Coronary artery (tissue), 2 donors: Measurements from ENCODE around the gene LGALSL.

Source experiments
- DNase-seq: peaks from one replicate; pipeline ENCODE4 v3.0.0-alpha.2; 2017; ENCODE audit warnings: low spot score
- H3K27ac ChIP-seq, 2 donors: fragments of 200-600 bp; sonication (generic); one replicate each; pipeline ENCODE4 v1.5.1; 2016 to 2019
- H3K4me3 ChIP-seq: fragments of 200-600 bp; sonication (generic); 2 replicates; pipeline ENCODE4 v1.5.1; 2016; ENCODE audit warnings: mild to moderate bottlenecking, moderate library complexity
- TF ChIP-seq, protein P1 (sequence below): fragments of 200-600 bp; sonication (generic); IDR thresholded peaks from one replicate; pipeline ENCODE4 v1.5.1; 2019; ENCODE audit warnings: antibody characterized with exemption

LGALSL gene

DNA sequence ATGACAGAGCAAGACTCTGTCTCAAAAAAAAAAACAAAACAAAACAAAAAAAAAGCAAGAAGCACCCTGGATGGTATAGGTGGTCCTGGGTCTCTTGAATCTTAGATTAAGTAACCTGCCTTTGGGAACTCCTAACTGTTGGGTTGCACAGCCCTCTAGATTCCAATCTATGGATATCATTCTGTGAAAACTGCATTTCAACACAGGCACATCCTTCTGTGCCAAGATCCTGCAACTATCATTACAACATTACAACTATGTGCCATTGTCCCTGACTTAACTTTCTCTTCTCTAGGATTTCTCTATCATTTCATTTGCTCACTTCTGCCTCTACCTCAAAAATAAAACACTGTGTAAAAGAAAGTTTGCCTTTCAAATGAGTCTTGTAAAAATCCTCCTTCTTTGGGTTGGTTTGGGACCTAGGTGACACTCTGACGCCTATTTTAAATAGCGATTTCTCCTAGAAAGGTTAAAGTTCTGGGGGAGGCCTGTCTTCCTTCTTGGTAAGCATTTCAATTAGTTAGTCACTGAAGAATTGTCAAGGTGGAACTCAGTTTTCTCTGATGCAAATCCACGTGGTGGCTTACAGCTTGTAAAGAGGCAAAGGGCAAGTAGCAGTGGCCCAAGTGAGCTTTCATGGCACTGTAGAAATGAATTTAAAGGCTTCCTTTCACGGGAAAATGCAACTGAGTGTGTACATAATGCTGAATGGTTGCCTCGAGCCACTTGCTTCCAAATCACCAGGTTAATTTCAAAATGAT is 9.2 kb downstream of the LGALSL start:
- Histone ChIP-seq H3K27ac (no peak overlapping the region), H3K4me3 (no peak overlapping the region)
- no peak for DNase-seq
- TF ChIP-seq, protein P1, sequence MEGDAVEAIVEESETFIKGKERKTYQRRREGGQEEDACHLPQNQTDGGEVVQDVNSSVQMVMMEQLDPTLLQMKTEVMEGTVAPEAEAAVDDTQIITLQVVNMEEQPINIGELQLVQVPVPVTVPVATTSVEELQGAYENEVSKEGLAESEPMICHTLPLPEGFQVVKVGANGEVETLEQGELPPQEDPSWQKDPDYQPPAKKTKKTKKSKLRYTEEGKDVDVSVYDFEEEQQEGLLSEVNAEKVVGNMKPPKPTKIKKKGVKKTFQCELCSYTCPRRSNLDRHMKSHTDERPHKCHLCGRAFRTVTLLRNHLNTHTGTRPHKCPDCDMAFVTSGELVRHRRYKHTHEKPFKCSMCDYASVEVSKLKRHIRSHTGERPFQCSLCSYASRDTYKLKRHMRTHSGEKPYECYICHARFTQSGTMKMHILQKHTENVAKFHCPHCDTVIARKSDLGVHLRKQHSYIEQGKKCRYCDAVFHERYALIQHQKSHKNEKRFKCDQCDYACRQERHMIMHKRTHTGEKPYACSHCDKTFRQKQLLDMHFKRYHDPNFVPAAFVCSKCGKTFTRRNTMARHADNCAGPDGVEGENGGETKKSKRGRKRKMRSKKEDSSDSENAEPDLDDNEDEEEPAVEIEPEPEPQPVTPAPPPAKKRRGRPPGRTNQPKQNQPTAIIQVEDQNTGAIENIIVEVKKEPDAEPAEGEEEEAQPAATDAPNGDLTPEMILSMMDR: no peak

DNA sequence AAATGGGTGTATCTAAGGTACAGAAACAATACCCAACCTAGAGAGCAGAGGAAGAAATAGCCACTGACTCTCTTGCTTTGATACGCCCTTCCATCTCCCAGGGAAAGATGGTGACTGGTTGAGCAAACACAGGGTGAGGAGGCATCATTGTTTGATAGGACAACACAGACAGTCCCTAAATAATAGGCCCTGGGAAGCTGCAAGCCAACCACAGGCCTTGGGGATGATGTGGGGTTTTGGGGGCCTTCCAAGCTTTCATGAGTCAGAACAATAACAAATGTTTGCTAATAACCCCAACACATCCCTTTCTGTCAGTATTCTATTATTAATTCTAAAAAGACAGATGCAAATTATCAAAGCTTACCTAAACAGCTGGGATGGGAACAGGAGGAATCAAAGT is 9.8 kb downstream of the LGALSL start:
- TF ChIP-seq, protein P1: no peak
- DNase-seq: no peak
- H3K4me3 ChIP-seq: no peak overlapping the region
- no peak overlapping the region for H3K27ac ChIP-seq

DNA sequence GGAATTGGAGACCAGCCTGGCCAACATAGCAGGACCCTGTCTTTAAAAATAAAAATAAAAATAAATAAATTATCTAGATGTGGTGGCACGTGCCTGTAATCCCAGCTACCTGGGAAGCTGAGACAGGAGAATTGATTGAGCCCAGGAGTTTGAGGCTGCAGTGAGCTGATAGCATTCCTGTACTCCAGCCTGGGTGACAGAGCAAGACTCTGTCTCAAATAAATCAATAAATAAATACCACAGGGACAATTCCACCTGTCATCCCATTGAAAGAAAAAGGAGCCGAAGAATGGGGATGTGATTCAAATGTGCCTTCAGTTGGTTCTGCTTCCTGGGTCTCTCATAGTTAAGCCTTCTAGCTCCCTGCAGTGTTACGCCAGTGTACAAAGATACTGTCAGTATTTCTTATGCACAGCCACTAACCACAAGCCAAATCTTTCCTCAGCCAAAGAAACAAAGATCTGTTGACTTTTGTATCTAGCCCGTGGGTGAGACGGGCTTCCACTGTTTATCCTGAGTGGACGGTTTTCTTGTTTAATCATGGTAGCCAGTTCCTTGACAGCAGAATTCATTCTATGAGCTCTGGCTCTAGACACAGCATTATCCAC is 12.6 kb downstream of the LGALSL start:
- Histone ChIP-seq H3K4me3 (no peak overlapping the region), H3K27ac (no peak overlapping the region)
- DNase-seq: no peak
- TF ChIP-seq, protein P1: no peak

DNA sequence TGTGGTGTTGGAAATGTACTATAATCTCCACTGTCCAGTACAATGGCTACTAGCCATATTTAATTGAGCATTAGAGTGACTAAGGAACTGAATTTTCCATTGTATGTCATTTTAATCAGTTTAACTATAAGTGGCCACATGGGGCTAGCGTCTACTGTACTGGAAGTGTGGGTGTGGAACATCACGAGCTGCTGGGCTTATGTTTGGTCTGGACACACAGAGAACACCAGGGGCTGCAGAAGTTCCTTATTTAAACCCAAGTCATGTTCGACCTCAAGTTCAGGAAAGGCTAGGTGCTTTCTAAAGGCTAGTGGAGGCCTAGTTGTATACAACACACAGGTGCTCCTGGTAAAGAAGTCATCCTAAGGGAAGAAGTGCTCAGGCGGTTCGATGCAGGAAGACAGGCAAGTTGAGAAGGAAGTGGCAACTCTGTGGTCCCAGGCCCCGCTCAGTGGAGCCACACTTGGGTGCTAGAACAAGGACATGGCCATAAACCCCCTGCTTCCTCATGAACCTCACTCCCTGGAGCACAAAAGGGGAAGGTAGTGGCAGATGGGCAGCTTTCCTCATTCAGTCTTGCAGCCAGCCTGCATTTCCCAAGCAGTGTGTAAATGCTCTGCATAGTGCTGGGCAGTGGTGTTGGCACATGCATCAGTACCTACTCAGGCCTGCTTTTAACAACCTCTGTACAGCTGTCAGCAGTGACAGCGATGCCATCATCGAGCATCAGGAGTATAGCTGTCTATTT is 13.3 kb downstream of the LGALSL start:
- Histone ChIP-seq H3K4me3 (no peak overlapping the region), H3K27ac (no peak overlapping the region)
- TF ChIP-seq, protein P1: no peak
- no peak for DNase-seq

DNA sequence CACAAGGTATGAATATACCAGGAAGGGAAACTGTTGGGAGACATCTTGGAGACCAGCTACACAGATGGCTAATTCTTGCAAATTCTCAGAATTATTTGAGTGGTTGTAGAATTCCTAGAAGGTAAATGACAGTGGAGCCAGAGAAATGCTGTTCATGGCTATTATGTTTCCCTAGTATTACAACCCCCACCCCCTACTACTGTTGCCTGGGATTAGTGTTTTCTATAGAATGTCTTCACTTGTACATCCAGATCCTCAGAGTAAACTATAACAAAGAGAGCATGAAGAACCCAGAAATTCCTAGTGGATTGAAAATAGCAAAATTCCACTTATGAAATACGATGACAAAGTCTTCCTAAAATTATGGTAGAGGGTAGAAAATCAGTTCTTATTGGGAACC is 15.3 kb downstream of the LGALSL start:
- Histone ChIP-seq H3K4me3 (no peak overlapping the region), H3K27ac (no peak overlapping the region)
- no peak for DNase-seq
- TF ChIP-seq, protein P1: no peak

DNA sequence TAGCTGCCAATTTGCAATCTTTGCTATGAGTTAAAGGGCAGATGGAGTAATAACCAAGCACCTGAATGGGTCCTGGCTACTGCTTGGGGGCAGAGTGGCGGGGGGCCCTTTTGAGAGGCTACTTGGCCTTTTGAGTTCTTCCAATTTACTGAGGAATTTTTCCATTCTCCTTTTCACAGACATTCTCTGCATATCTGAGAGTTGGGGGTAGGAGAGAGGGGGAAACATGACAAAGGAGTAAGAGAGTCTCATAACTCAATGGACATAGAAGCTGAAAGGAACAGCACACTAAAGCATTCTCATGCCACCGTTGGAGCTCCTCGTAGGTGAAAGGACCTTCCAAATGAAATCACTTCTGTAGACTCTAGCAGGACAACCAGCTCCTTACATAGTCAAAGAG is 16.1 kb downstream of the LGALSL start:
- DNase-seq: no peak
- Histone ChIP-seq H3K27ac (no peak overlapping the region), H3K4me3 (no peak overlapping the region)
- TF ChIP-seq, protein P1: no peak
